Vagina (tissue), 2 donors: ENCODE results near the gene IRS2. TPM values are rescaled to one million over a fixed set of nuclear protein-coding genes. Genes with fewer than 3 reads are reported as not detected.

Experiments used
- DNase-seq, 2 donors: peaks; one replicate each; pipeline ENCODE4 v3.0.0-alpha.2; 2017; ENCODE audit errors: extremely low spot score in 2 of 2
- H3K27ac ChIP-seq: fragments of 200-600 bp; sonication (generic); one replicate; pipeline ENCODE4 v1.5.1; 2019
- H3K27me3 ChIP-seq: fragments of 200-600 bp; sonication (generic); one replicate; pipeline ENCODE4 v1.5.1; 2019
- H3K36me3 ChIP-seq, 2 donors: fragments of 200-600 bp; sonication (generic); one replicate each; pipeline ENCODE4 v1.5.1; 2017 to 2019
- H3K4me1 ChIP-seq: fragments of 200-600 bp; sonication (generic); one replicate; pipeline ENCODE4 v1.5.1; 2019
- H3K4me3 ChIP-seq, 2 donors: fragments of 200-600 bp; sonication (generic); 1 replicate in 1 of 2; 2 replicates in 1 of 2; pipeline ENCODE4 v1.5.1; 2016 to 2019
- H3K9me3 ChIP-seq: fragments of 200-600 bp; sonication (generic); one replicate; pipeline ENCODE4 v1.5.1; 2019
- POLR2A ChIP-seq, 2 donors: fragments of 450-650 bp; IDR thresholded peaks; one replicate each; pipeline ENCODE4 v1.6.1; 2017; ENCODE audit warnings: antibody characterized with exemption in 2 of 2, mild to moderate bottlenecking in 2 of 2, moderate library complexity in 2 of 2
- POLR2AphosphoS5 ChIP-seq, 2 donors: sonication (generic); formaldehyde crosslinking; IDR thresholded peaks; one replicate each; pipeline ENCODE4 v1.9.0; 2017; ENCODE audit warnings: antibody characterized with exemption in 2 of 2, mild to moderate bottlenecking in 2 of 2, low read depth in 1 of 2; ENCODE audit not compliant: insufficient read depth in 1 of 2
- intact Hi-C: fragments of 100-400 bp; cut with DNase I; formaldehyde crosslinking; loops from one replicate; pipeline ENCODE4 v1.15.1; 2023
- total RNA-seq: library from RNA; depleted of rRNA; stranded (reverse); fragments of >200 nt; gene quantifications from one replicate; pipeline ENCODE4 v1.2.3, GENCODE V29; 2016
- TF ChIP-seq, protein P1 (sequence below), 3 experiments: fragments of 450-650 bp in 2 of 3; fragments of 200-600 bp in 1 of 3; sonication (generic) in 1 of 3; IDR thresholded peaks; one replicate each; pipeline ENCODE4 v1.5.1; 2017 to 2019; ENCODE audit warnings: antibody characterized with exemption in 3 of 3, mild to moderate bottlenecking in 2 of 3, moderate library complexity in 2 of 3

Gene IRS2
- total RNA-seq, 1 donor from 2014 or later = 25.0 TPM

DNA sequence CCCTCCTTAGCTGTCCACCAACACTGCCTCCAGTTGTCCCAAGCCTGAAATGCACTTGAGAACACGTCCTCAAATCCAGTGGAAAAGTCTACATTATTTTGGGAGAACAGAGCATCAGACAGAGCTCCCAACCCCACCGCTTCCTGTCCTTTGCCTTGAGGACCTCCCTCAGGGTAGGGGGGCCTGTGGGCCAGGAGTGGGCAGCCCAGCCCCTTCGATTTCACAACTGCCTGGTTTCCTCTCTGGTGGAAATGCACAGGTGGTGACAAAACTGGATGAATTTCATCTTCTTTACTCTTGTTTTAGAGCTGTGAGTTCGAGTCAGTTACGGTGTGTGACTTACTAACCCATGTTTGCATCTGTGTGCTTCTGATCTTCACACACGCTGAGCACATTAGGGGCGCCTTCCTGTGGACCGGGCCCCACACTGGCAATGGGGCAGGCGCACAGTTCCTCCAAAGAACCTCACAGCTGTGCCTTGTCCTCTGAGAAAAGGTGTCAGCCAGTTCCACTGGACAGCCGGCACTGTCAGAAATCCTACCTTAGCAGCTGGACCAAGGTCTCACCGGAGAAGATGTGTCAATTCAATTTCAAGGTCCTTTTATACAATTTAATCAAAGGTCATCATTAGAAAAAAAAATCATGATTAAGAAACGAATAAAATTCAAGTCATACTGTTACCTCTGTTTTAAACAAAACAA, 80.2 kb downstream of the IRS2 start:
- Histone ChIP-seq H3K4me1 (no peaks in the 10 kb centered on the region), H3K27ac (no peak overlapping the region), H3K36me3 (no peaks in the 10 kb centered on the region), H3K9me3 (no peaks in the 10 kb centered on the region), H3K4me3 (no peak overlapping the region), H3K27me3 (no peaks in the 10 kb centered on the region)
- no peak for DNase-seq
- TF ChIP-seq POLR2AphosphoS5 (IDR thresholded peaks at IDR 0.05; ENCODE audit: insufficient read depth in 1 of 2, low read depth in 1 of 2) (no peak), POLR2A (IDR thresholded peaks at IDR 0.05) (no peak)
- TF ChIP-seq, protein P1, sequence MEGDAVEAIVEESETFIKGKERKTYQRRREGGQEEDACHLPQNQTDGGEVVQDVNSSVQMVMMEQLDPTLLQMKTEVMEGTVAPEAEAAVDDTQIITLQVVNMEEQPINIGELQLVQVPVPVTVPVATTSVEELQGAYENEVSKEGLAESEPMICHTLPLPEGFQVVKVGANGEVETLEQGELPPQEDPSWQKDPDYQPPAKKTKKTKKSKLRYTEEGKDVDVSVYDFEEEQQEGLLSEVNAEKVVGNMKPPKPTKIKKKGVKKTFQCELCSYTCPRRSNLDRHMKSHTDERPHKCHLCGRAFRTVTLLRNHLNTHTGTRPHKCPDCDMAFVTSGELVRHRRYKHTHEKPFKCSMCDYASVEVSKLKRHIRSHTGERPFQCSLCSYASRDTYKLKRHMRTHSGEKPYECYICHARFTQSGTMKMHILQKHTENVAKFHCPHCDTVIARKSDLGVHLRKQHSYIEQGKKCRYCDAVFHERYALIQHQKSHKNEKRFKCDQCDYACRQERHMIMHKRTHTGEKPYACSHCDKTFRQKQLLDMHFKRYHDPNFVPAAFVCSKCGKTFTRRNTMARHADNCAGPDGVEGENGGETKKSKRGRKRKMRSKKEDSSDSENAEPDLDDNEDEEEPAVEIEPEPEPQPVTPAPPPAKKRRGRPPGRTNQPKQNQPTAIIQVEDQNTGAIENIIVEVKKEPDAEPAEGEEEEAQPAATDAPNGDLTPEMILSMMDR (IDR thresholded peaks at IDR 0.05) = no peak
- intact Hi-C loops = no loop called here

- H3K27ac ChIP-seq = no peak overlapping the region
- DNase-seq = no peak
- no peaks in the 10 kb centered on the region for H3K9me3 ChIP-seq
- TF ChIP-seq, protein P1 (IDR thresholded peaks at IDR 0.05) = no peak
- TF ChIP-seq POLR2A (IDR thresholded peaks at IDR 0.05) (no peak), POLR2AphosphoS5 (IDR thresholded peaks at IDR 0.05; ENCODE audit: insufficient read depth in 1 of 2, low read depth in 1 of 2) (no peak)
- no peak overlapping the region for H3K4me3 ChIP-seq
- H3K36me3 ChIP-seq = no peaks in the 10 kb centered on the region
- intact Hi-C loops = no loop called here
- H3K4me1 ChIP-seq = no peaks in the 10 kb centered on the region
- H3K27me3 ChIP-seq = no peaks in the 10 kb centered on the region
Measured at GRCh38 chr13:109704771-109705635, 81.4 kb downstream of the IRS2 start.

GRCh38 chr13:109703250-109703649, 83.1 kb downstream of the IRS2 start:
- TF ChIP-seq POLR2AphosphoS5 (IDR thresholded peaks at IDR 0.05; ENCODE audit: insufficient read depth in 1 of 2, low read depth in 1 of 2) = no peak
- TF ChIP-seq POLR2A (IDR thresholded peaks at IDR 0.05) = no peak
- TF ChIP-seq, protein P1 (IDR thresholded peaks at IDR 0.05) = no peak
- intact Hi-C loops = no loop called here
- no peak overlapping the region for H3K27ac ChIP-seq

More at GRCh38 chr13:109703250-109703649, 83.1 kb downstream of the IRS2 start:
- Histone ChIP-seq H3K36me3 (no peaks in the 10 kb centered on the region), H3K27me3 (no peaks in the 10 kb centered on the region), H3K9me3 (no peaks in the 10 kb centered on the region), H3K4me1 (no peaks in the 10 kb centered on the region), H3K4me3 (no peak overlapping the region)
- DNase-seq = no peak
